Fibroblast of skin of left biceps (primary cell): ENCODE measurements around the gene RBMS3.
"Not testable (repeated sequence)": the region's sequence is repeated elsewhere in the genome, so short reads cannot be mapped to it uniquely, and the experiment has no call there.

ENCODE experiments used
- DNase-seq, 2 experiments: peaks; one replicate each; pipeline ENCODE4 v3.0.0-alpha.2; 2013; ENCODE audit warnings: low read depth in 2 of 2

The RBMS3 gene

DNA sequence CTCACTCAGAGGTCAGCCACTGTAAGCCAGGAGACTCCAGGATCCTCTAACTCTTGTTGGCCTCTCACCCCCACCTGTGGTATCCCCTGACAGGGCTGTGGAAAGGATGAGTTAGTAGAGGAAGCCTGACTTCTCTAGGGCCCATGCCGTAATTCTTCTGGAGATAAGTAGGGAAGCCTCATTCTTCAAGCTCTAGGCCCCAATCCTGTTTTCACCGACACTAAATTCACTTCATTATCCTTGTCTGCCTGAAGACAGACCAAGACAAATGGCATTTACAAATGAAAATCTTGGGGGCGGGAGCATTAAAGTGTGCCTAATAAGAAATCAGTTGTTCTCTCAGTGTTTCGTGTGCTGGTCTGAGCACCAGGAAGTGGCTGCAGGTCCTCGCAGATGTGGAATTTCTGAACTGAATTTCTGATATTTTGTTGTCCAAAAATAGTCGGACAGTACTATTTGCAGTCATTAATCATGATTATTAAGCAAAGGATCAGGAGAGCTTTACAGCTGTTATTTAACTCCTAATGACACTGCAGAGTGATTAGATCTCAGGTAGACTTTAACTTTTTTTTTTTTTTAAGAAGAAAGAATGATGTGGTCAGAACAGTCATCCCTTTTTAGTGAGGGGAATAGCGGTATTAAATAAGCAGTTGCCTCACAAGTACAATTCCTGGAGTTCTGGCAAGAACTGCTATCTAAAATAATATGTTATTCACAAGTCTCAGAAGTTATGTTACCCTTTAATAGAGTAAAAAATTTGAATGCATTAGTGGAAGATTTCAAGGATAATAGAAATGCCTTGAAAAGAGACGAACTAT is 58.4 kb downstream of the RBMS3 start:
- no peak for DNase-seq

DNA sequence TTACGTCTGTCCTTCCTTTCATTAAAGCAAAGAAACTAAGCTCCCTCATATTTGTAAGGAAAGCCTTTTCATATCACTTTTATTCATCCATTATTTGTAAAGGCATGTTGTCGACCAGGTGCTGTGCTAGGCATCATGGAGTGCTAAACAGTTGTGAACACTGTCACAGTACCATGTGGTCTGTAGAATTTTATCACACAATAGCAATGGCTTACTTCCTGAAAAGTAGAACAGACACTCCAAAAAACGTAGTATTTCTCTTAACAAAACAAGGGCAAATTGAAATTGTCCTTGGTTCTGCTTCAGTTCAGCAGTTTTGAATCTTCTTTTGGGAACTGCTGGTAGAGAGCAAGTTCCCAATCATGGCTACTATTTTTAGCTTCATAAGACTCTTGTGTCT is 63.3 kb downstream of the RBMS3 start:
- DNase-seq = no peak

- DNase-seq = no peak
Observed at GRCh38 chr3:29344935-29345334, 64.1 kb downstream of the RBMS3 start.

DNA sequence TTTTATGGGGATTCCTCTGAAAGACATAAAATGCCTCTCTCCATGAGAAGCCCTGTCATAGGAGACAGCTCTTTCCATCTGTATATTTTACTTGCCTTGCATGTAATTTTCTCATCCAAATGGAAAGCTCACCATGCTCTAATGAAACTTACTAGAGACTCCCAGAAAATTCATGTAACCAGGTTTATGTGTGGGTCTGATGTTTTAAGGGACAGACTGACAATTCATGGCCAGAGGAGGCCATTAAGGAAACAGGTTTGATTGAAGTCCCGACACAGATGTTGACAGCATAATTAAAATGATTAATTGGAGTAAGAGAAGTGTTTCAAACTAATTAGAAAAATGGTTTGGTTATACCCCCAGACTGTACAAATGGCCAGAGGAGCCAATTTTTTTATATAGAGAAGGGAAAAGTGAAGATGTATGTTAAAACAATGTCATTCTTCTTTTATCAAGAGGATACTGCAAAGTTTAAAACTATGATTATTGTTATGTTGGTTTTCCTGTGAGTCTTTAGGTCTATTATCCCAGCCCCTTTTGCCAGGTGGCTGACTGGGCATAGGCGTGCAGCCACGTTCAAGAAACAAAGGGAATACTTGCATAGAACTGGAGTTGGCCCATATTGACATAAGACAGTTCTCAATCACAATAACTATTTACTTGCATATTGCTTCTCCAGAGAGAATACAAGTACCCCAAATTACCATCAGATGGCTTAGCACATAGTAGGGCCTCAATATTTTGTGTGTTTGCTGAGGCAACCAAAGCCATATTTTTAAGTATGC is 64.8 kb downstream of the RBMS3 start:
- no peak for DNase-seq

DNA sequence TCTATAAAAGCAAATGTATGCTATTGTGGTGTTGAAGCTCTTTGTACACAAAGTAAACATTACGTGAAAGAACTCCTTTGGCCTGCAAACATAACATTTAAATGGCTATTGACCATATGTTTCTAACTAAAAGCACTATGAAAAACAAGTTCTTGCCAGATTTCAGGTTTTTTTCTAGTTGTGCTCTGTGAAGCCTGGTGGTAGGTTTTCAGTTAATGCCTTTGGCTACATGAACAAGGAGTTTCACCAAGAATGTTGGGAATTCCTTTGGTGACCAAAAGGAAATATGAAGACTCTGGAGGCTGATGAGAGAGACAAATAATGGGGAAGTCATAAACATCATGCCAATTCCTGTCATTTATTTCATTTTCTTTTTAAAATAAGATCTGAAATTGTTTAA is 66.0 kb downstream of the RBMS3 start:
- peak; percentile 84 to 85 for DNase-seq

DNA sequence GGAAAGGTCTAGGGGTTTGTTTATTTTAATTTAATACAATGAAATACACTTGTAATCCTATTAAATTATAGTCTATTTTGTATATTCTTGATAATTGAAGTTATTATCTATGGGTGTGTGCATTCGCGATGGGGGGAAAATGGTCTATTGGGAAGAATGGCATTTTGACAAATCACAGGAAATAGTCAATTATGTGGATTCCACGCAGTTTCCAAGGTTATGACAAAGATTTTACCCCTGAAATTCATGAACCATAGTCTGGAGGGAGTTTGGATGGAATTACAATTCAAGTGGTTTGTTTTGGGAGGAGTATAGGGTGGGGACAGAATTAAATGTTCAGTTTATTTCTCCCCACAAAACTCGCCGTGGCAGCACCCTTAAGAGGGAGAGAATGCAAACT is 66.5 kb downstream of the RBMS3 start:
- DNase-seq = no peak

GRCh38 chr3:29348316-29348715 is 67.4 kb downstream of the RBMS3 start:
- DNase-seq = no peak

GRCh38 chr3:29349049-29349448 is 68.2 kb downstream of the RBMS3 start:
- no peak for DNase-seq

GRCh38 chr3:29353807-29354206 is 72.9 kb downstream of the RBMS3 start:
- DNase-seq = no peak

GRCh38 chr3:29354894-29355293 is 74.0 kb downstream of the RBMS3 start:
- no peak for DNase-seq

DNA sequence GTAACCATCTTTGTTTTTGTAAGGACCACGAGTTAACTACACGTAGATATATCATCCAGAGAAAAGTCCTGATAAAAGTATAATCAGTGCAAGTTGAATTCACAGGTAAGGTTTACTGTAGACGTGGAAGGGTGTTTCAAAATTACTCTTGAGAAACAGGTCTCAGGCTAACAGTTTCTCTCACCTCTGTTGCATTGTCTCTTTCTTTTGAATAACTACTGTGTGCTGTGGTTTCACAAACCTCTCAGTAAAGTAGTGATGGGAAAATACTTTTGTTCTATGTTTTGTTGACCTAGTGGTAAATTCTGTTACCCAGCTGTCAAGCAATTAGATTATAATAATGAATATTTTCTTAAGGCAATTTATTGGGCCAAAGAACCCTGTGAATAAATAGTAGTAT is 75.2 kb downstream of the RBMS3 start:
- no peak for DNase-seq

DNA sequence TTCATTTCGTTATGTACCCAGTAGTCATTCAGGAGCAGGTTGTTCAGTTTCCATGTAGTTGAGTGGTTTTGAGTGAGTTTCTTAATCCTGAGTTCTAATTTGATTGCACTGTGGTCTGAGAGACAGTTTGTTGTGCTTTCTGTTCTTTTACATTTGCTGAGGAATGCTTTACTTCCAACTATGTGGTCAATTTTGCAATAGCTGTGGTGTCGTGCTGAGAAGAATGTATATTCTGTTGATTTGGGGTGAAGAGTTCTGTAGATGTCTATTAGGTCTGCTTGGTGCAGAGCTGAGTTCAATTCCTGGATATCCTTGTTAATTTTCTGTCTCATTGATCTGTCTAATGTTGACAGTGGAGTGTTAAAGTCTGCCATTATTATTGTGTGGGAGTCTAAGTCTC is 79.4 kb downstream of the RBMS3 start:
- not testable (repeated sequence) for DNase-seq

DNA sequence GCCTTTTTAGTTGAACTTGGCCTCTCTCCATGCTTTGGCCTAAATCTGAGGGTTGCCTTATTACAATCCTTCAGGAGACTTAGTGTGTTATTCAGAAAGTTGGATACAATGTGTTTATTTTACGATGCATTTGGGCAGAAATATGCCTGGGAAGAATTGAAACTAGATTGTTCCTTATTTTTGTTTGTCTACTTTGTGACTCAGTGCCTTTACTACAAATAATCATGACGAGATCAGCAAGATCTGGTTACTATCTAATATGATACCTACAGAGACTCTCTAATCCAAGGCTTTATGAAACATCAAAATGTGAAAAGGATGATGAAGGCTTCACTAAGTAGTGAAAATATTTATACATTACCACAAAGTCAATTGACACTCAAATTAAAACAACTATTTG is 82.2 kb downstream of the RBMS3 start:
- DNase-seq = no peak

GRCh38 chr3:29370021-29370420 is 89.2 kb downstream of the RBMS3 start:
- no peak for DNase-seq

DNA sequence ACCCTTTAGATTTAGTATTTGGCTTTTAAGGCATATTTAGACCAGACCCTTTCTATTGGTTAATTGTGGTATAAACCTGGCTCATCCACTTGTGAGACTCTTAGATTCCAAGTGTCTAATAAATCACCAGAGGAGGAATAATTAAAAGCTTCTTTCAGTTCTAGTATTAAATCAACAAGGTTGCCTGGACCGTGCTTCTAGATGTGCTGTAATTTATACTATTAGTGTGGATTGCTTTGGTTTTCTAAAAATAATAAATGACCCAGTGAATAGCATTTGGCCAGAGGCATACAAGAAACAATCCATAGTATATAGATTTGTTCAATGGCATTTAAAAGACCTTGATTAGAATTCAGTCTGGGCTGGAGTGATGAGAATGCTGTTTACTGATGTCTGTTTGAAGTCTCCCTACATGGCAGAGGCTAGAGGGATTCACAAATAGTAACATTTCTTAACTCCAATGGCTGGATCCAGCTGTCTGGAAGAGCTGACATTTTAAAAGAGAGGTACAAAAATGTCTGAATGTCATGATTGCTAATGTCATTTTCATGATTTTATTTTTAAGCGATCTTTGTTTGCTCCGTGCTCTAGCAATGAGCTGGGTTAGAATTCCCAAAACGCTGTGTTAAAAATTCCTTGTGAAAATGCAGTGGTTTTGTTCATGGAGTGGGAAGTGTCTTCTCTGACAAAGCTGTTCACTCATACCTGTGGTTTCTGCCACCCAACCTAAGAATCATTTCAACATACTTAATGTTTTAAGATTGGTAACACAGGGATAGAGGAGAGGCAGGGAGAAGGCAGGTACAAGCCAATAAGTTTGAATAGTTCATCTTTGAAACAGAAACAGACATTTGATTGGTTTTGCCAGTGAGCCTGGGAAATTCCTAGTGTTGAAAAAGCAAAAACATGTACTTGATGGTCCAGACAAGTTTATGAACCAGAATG is 89.9 kb downstream of the RBMS3 start:
- no peak for DNase-seq

GRCh38 chr3:29373131-29373680 is 92.3 kb downstream of the RBMS3 start:
- DNase-seq = peak; percentile 70

GRCh38 chr3:29374226-29374625 is 93.4 kb downstream of the RBMS3 start:
- DNase-seq = no peak

DNA sequence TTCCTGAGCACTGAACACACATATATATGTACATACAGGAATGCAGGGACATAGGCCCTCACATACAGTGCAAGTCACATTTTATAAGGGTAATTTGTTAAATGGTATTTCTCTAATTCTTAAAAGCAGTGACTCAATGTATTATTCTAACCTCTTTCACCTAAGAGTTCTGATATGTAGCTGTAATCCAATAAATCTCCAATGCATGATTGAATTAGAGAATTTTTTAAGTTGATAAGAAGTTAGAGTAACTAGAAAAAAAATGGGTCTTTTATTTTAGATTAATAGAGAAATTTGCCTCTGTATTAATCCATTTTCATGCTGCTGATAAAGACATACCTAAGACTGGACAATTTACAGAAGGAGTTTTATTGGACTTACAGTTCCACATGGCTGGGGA is 98.2 kb downstream of the RBMS3 start:
- no peak for DNase-seq

DNA sequence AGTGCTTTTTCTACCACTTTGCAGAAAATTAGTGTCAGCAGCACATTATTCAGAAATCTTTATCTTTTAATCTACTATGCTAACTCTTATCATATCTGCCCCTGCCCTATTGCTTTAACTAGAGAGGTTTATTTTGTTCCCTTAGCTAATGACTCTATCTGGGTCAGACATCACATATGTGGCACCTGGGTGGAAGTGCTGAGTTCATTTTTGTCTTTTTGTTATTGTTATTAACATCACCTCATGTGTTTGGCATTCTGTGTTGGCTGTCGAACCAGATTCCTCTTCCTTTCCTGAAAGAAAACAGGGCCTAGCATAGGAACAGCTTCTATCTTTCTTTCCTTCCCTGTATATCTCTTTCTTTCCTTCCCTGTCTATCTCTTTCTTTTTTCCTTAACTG is 100.7 kb downstream of the RBMS3 start:
- DNase-seq = peak in 1 of 2 experiments; percentile 13

GRCh38 chr3:29382409-29382808 is 101.5 kb downstream of the RBMS3 start:
- peak; percentile 54 to 59 for DNase-seq

DNA sequence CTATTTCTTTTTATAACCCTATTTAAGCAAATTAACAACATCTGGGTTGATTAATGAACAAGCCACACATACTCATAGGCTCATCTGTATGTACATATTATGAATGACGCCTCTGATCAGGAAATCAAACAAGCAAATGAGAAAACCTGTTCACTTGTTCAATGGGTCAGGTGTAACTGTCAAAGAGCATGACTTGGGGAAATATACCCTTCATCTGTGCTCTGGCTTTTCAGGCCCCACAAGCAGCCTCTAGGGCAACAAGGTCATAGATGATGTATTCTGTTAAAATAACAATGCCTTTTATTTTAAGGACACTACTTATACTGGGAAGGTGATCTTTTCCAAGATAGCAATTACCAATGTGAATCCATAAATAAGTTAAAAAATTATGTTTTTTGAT is 102.0 kb downstream of the RBMS3 start:
- DNase-seq = no peak

GRCh38 chr3:29384640-29385039 is 103.8 kb downstream of the RBMS3 start:
- peak; percentile 89 to 92 for DNase-seq
